Ovary (tissue), 3 donors: ENCODE measurements around the gene TTC7B.

ENCODE experiments used
- CTCF ChIP-seq, 3 donors: fragments of 450-650 bp in 2 of 3; fragments of 200-600 bp in 1 of 3; IDR thresholded peaks; one replicate each; pipeline versions ENCODE4 v1.5.1 to v1.8.0; 2016 to 2022; ENCODE audit warnings: antibody characterized with exemption in 3 of 3, mild to moderate bottlenecking in 1 of 3
- EP300 ChIP-seq: sonication (generic); formaldehyde crosslinking; IDR thresholded peaks from one replicate; pipeline ENCODE4 v1.6.1; 2017; ENCODE audit warnings: antibody characterized with exemption
- POLR2A ChIP-seq: fragments of 450-650 bp; IDR thresholded peaks from one replicate; pipeline ENCODE4 v1.6.1; 2017; ENCODE audit warnings: antibody characterized with exemption, mild to moderate bottlenecking, moderate library complexity
- donor health status: DM: no; HTN: no; CAD: no.

- TF ChIP-seq POLR2A = no peak
- TF ChIP-seq CTCF (IDR thresholded peaks at IDR 0.05) = no peak
- TF ChIP-seq EP300 = no peak
Observed at GRCh38 chr14:90543876-90544275, 272.4 kb downstream of the TTC7B start.
